ENCODE measurements around the gene CXCL16. TPM values are rescaled to one million over a fixed set of nuclear protein-coding genes. Genes with fewer than 3 reads are reported as not detected.

CXCL16 gene
- total and polyA plus RNA-seq, 2 of the 13 experiments (the other 11 are each of a cell fraction or from before 2014, with no cell fraction given): 9.4 to 101 TPM

GRCh38 chr17:4738136-4739121, 1.3 kb downstream of the CXCL16 start:
- BruUV-seq (replicated peaks): no TSS peak
- peak; percentile 7; the same call in 2 of the 3 replicates for ATAC-seq
- 67% methylated on average over 32 of the region's 41 CpGs for WGBS (ENCODE audit: low lambda C conversion rate)
- Histone ChIP-seq H4K20me1 (ENCODE audit: insufficient read depth, low read length) (no peaks in the 10 kb centered on the region), H3K9me3 (ENCODE audit: low read length) (no peaks in the 10 kb centered on the region), H3K27ac (ENCODE audit: extremely low read length, insufficient read depth, low read length) (no peak overlapping the region), H2AFZ (ENCODE audit: low read length) (no peak overlapping the region), H3K4me3 (replicated peaks in 1 of 3; ENCODE audit: insufficient read depth in 1 of 3, low read depth in 2 of 3, low read length in 3 of 3) (peak overlapping the region; percentile 75 to 88 (median 78)), H3K36me3 (replicated peaks in 1 of 2; ENCODE audit: control insufficient read depth in 1 of 2, insufficient read depth in 2 of 2, low read length in 2 of 2) (no peaks in the 10 kb centered on the region; a peak in 2 of 5 replicates), H3K4me2 (ENCODE audit: low read depth, low read length) (peak overlapping the region; percentile 82), H3K4me1 (ENCODE audit: insufficient read depth, low read length) (peaks cover 74% of the 10 kb centered on the region), H3K9ac (ENCODE audit: insufficient read depth, low read depth, low read length) (peak overlapping the region; percentile 80), H3K79me2 (ENCODE audit: insufficient read depth, low read length) (no peaks in the 10 kb centered on the region), H3K27me3 (ENCODE audit: control insufficient read depth in 1 of 2, insufficient read depth in 2 of 2, low read length in 2 of 2) (peaks cover 2 to 24% of the 10 kb centered on the region in 2 experiments; a peak in 3 of 5 replicates)
- in situ Hi-C loops (cut with HindIII; ENCODE audit: extremely low pct_ligation_motif_present, low pct_unique_long_range_greater_than_20kb) (loop anchor here (10.0 kb wide), 1 partner anchor 46 kb away; the partner anchor contains the start of genes GLTPD2 and VMO1), intact Hi-C loops (cut with micrococcal nuclease; ENCODE audit: unreplicated experiment) (no loop called here)
- no peak for TF ChIP-seq HNF4G (IDR thresholded peaks at IDR 0.05; ENCODE audit: borderline replicate concordance, low read depth, low read length)
- no peak for TF ChIP-seq HNF4G (CRISPR knock-in tag; IDR thresholded peaks at IDR 0.05; ENCODE audit: borderline replicate concordance, low read depth)
- TF ChIP-seq ZNF121 (CRISPR knock-in tag; IDR thresholded peaks at IDR 0.05): 0 out of 2 replicates have a peak, but pooled peaks have one; percentile 9
- peak; percentile 81 for TF ChIP-seq ZBTB33 (CRISPR knock-in tag; IDR thresholded peaks at IDR 0.05)
- 0 out of 2 replicates have a peak, but pooled peaks have one; percentile 34 for TF ChIP-seq LBX2 (CRISPR knock-in tag; IDR thresholded peaks at IDR 0.05; ENCODE audit: borderline replicate concordance)
- no peak for TF ChIP-seq ZC3H4 (CRISPR knock-in tag; IDR thresholded peaks at IDR 0.05; ENCODE audit: borderline replicate concordance)
- 0 out of 2 replicates have a peak, but pooled peaks have one; percentile 16 for TF ChIP-seq ZNF761 (CRISPR knock-in tag; conservative IDR thresholded peaks at IDR 0.05)
- TF ChIP-seq ZNF446 (CRISPR knock-in tag; IDR thresholded peaks at IDR 0.05): no peak
- peak; percentile 28; the same call in 1 of the 2 replicates for TF ChIP-seq ZBTB38 (CRISPR knock-in tag; IDR thresholded peaks at IDR 0.05)
- peak; percentile 6; the same call in 1 of the 2 replicates for TF ChIP-seq ZNF451 (CRISPR knock-in tag; IDR thresholded peaks at IDR 0.05)
- DNase-seq (ENCODE audit: low spot score): no peak
- CTCF ChIA-PET (ENCODE audit: low intra/inter-chr PET ratio, low total read pairs): no interaction called here
- POLR2A ChIA-PET: interaction anchor here (1.0 to 3.6 kb wide), 8 partner anchors 17 to 95 kb away, joined by 3 to 15 read pairs (median 5); partner anchors contain the start of genes GLTPD2, MINK1 and TM4SF5
- FAIRE-seq: no peak

Data from HepG2 (cell line).